ENCODE measurements around the gene RDH12. TPM values are rescaled to one million over a fixed set of nuclear protein-coding genes. Genes with fewer than 3 reads are reported as not detected.
"Not testable (repeated sequence)": the region's sequence is repeated elsewhere in the genome, so short reads cannot be mapped to it uniquely, and the experiment has no call there.

Gene RDH12
- total RNA-seq, 2 experiments from 2014 or later: not detected

DNA sequence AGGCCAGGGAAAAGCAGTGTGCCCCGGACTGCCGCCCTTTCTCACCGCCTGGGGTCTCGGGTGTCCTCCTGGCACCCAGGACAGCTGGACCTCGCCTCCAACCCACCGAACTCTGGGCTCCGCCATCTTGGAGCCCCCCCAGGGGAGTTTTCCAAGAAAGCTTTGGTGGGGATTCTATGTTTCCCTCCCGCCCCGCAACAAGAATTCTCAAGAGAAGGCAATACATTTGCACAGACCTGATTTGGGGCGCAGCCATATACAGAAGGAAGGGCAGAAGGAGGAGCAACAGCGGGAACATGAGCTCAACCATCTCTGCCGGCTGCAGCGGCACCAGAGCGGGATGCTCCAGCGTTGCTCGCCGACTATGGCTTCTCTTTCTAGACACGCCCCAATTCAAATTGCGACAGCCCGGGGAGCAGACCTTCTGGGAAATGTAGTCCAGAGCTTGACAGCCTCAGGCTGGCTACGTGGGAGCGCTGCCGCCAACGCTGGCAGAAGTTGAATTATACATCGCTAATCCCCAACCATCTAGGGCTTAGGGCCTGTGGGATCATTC lies 6.2 kb upstream of the RDH12 start, which contains the start of gene RDH11:
Gene RDH11, minus strand, starts transcription at position 371 of the 556 bp plus-strand sequence. Its CDS starts 61 bp downstream, at position 310.
- ChIA-PET POLR2A (interaction anchor here (0.5 to 1.9 kb wide), 7 partner anchors 13 to 1436 kb away, joined by 3 to 13 read pairs (median 3); partner anchors contain the start of genes ARG2 and PIGH), CTCF (interaction anchor here (1.1 to 1.4 kb wide), 4 partner anchors 9 to 95 kb away, joined by 3 to 10 read pairs (median 4); partner anchors contain the start of gene PIGH)

- POLR2A ChIA-PET: no interaction called here
- CTCF ChIA-PET: no interaction called here
These were observed 4.7 kb upstream of the RDH12 start for GRCh38 chr14:67697006-67697405.

DNA sequence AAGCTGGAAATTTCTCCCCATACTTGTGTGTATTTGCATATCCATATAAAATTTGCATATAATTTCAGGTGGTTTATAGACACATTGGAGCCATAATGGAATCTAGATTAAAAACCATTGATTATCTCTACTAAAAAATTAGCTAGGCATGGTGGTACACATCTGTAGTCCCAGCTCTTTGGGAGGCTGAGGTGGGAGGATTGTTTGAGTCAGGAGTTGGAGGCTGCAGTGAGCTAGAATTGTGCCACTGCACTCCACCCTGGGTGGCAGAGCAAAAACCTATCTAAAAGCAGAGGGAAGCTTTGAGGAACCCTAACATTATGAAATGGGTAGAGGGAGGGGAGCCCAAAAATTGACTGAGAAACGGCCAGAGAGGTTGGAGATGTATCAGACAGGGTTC lies 3.5 kb upstream of the RDH12 start:
- POLR2A ChIA-PET: no interaction called here
- CTCF ChIA-PET: interaction anchor here (1.0 kb wide), 1 partner anchor 114 kb away, joined by 3 read pairs; no protein-coding TSS in a partner anchor

DNA sequence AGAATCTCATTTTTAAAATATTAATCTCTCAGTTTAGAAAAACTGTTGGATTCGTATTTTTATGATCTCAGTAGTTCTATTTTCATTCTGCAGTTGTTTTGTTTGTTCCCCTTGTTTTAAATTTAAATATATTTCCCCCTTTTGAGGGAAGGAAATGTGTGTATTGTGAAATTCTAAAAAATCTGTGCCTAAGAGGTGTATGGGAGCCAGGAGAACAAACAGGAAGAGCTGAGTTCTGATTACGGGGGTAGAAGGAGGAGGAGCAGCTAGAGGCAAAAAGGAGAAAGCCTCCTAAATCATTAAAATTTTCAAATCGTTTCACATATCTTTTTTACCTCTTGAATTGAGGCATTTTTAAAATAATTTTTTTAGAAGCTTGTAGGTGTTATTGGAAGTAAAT lies 2.3 kb downstream of the RDH12 start:
- ChIA-PET CTCF (interaction anchor here (0.7 to 1.6 kb wide), 21 partner anchors 8 to 277 kb away, joined by 3 to 13 read pairs (median 4); partner anchors contain the start of genes PIGH and RDH11), POLR2A (interaction anchor here (0.8 kb wide), 1 partner anchor 104 kb away, joined by 4 read pairs; the partner anchor contains the start of gene PIGH)

- ChIA-PET CTCF (interaction anchor here (0.6 to 1.6 kb wide), 22 partner anchors 9 to 277 kb away, joined by 3 to 13 read pairs (median 4); partner anchors contain the start of genes PIGH and RDH11), POLR2A (interaction anchor here (0.8 kb wide), 1 partner anchor 105 kb away, joined by 4 read pairs; the partner anchor contains the start of gene PIGH)
These were observed 2.9 kb downstream of the RDH12 start for GRCh38 chr14:67704484-67705089.

- POLR2A ChIA-PET: no interaction called here
- CTCF ChIA-PET: interaction anchor here (0.6 to 1.6 kb wide), 11 partner anchors 9 to 278 kb away, joined by 3 to 13 read pairs (median 4); partner anchors contain the start of genes PIGH and RDH11
These were observed 3.5 kb downstream of the RDH12 start for GRCh38 chr14:67705211-67705610.

GRCh38 chr14:67709346-67709745 lies 7.7 kb downstream of the RDH12 start:
- POLR2A ChIA-PET: interaction anchor here (0.6 kb wide), 1 partner anchor 19 kb away, joined by 3 read pairs; no protein-coding TSS in a partner anchor
- CTCF ChIA-PET: not testable (repeated sequence)

DNA sequence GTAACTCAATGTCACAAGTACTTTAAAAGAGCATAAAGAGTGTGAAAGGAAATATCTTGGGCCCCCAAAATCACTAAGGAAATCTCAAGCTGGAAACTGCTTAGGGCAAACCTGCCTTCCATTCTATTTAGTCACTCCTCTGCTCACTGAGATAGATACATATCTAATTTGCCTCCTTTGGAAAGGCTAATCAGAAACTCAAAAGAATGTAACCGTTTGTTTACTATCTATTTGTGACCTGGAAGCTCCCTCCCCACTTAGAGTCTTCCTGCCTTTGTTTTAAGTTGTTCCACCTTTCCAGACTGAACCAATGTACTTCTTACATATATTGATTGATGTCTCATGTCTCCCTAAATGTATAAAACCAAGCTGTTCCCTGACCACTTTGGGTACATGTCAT lies 8.1 kb downstream of the RDH12 start:
- POLR2A ChIA-PET, CTCF ChIA-PET: not testable (repeated sequence)

DNA sequence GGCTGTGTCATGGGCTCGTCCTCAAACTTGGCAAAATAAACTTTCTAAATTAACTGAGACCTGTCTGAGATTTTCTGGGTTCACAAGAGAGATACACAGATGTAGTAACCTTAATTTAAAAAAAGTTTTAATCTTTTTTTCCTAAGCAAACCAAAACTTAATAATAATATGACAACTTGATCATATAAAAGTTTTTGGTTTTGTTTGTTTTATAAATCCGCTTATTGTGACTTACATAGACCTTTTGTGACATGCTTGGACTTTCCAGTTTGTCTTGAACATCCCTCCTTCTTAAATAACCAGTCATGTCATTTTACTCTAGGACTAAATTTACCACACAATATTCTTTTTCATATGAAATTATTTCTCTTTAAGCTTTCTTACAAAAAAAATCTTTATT lies 8.5 kb downstream of the RDH12 start:
- ChIA-PET POLR2A (no interaction called here), CTCF (no interaction called here)

DNA sequence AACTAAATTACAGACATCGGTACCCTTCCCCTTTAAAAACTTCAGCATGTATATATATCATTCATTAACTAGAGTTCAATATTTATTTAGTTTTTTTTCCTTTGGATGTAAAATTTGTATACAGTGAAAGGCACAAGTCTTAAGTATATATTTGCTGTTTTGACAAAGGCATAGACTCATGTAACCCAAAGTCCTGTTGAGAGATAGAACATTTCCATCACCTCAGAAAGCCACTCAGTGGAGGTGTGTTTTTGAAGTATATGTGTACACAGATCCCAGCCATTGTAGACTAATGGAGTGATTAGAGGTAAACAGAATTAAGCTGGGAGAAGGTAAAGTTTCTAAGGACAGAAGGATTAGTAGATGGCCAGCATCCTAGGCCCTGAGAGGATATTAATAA lies 15.4 kb downstream of the RDH12 start:
- CTCF ChIA-PET: no interaction called here

GRCh38 chr14:67718265-67718664 lies 16.6 kb downstream of the RDH12 start:
- CTCF ChIA-PET: no interaction called here
- POLR2A ChIA-PET: no interaction called here

More for the DNA sequence above, 15.4 kb downstream of the RDH12 start:
- POLR2A ChIA-PET: no interaction called here

GRCh38 chr14:67719385-67719784 lies 17.7 kb downstream of the RDH12 start:
- CTCF ChIA-PET: interaction anchor here (0.5 kb wide), 1 partner anchor 1829 kb away, joined by 4 read pairs; no protein-coding TSS in a partner anchor
- POLR2A ChIA-PET: not testable (repeated sequence)

DNA sequence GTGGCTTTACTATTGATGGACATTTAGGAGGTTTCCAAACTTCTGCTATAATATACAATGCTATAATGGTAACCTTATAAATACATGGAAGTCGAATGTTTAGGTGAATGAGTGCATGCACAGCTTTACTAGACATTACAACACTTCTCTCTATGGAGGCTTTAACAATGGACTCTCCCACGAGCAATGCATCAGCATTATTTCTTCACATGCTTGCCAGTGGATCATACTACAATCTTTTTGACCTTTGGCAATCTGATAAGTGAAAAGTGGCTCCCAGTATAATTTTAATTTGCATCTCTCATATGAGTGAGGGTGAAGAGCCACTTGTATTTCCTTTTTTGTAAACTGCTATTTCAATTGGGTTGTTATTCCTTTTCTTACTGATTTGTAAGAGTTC lies 18.2 kb downstream of the RDH12 start:
- ChIA-PET POLR2A (no interaction called here), CTCF (interaction anchor here (0.5 kb wide), 1 partner anchor 1829 kb away, joined by 4 read pairs; no protein-coding TSS in a partner anchor)

DNA sequence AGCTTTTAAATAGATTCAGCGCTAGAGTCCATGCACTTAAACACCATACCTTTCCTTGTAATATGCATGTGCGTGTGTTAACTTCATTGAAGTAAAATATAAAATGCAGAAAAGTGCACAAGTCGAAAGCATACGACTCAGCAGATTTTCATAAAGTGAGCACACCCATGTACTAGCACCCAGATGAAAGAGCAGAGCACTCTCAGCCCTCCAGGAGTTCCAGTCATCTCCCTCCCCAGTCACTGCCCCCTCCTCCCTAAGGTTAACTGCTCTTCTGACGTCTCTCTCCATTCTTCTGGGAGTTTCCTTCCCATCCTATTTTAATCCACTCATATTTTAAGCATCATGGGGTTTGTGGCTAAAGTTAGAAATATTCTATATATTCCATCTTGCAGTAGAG lies 20.2 kb downstream of the RDH12 start:
- ChIA-PET CTCF (no interaction called here), POLR2A (no interaction called here)

- ChIA-PET CTCF (interaction anchor here (0.9 kb wide), 1 partner anchor 122 kb away, joined by 3 read pairs; the partner anchor contains the start of gene PIGH), POLR2A (no interaction called here)
These were observed 20.6 kb downstream of the RDH12 start for GRCh38 chr14:67722293-67722692.

- ChIA-PET CTCF (no interaction called here), POLR2A (no interaction called here)
These were observed 23.5 kb downstream of the RDH12 start for GRCh38 chr14:67725171-67725570.

DNA sequence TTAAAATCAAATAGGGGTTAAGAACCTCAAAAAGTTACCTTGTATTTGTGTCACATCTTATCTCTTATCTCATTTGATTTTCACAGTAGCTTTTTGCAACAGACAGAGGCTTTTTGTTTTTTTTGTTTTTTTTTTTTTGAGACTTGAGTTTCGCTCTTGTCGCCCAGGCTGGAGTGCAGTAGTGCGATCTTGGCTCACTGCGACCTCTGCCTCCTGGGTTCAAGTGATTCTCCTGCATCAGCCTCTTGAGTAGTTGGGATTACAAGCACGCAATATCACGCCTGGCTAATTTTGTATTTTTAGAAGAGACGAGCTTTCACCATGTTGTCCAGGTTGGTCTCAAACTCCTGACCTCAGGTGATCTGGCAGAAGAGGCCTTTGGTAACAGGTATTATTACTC lies 25.7 kb downstream of the RDH12 start:
- CTCF ChIA-PET: no interaction called here
- POLR2A ChIA-PET: interaction anchor here (0.6 kb wide), 1 partner anchor 149 kb away, joined by 4 read pairs; no protein-coding TSS in a partner anchor

- ChIA-PET CTCF (no interaction called here), POLR2A (no interaction called here)
These were observed 26.6 kb downstream of the RDH12 start for GRCh38 chr14:67728258-67728657.

DNA sequence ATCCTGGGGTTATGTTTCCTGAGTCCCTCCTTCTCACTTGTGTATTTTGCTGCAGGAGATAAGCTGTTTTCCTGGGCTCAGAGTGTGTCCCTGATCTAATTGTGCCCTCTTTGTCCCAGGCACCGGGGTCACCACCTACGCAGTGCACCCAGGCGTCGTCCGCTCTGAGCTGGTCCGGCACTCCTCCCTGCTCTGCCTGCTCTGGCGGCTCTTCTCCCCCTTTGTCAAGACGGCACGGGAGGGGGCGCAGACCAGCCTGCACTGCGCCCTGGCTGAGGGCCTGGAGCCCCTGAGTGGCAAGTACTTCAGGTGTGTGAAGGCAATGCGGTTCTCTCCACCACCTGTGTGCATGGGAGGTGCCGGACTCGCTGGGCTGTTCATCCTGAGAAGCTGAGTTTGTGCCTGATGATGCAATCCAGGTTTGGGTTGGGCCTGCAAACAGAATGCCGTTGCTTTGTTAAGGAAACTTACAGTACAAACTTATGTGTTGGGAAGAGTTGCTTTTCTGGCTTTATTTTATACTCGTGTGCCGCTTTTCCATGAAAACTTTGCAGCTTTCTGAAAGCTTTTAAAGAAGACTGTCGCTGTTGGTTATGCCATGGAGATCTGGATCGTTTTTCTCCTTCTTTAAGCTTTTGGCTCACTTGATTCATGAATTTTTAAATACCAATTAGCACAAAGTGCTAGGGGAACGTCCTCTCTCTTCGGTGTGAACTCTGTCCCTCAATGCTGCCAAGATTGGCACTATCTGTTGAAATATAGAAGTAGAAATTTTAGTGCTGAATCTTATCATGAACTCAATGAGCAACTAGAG lies 27.6 kb downstream of the RDH12 start:
- ChIA-PET CTCF (no interaction called here), POLR2A (no interaction called here)

- ChIA-PET CTCF (no interaction called here), POLR2A (no interaction called here)
These were observed 31.9 kb downstream of the RDH12 start for GRCh38 chr14:67733616-67734015.
